DMS153 treated with DMSO at 0.1 percent for 48 hours (cell line): ENCODE data around the gene KATNBL1.
A peak's percentile ranks its signal among the peaks of the same experiment; 100 is the strongest.
"Not testable (repeated sequence)": the region's sequence is repeated elsewhere in the genome, so short reads cannot be mapped to it uniquely, and the experiment has no call there.

ENCODE experiments used
- DNase-seq: peaks from one replicate; lab custom pipeline; 2025; ENCODE audit not compliant: unreplicated experiment; lab: John Stamatoyannopoulos, UW

Gene KATNBL1

GRCh38 chr15:34120420-34120819 is 89.5 kb downstream of the KATNBL1 start:
- DNase-seq: not testable (repeated sequence)

GRCh38 chr15:34119291-34119690 is 90.6 kb downstream of the KATNBL1 start:
- no peak for DNase-seq

- DNase-seq: no peak
Observed at GRCh38 chr15:34116620-34117019, 93.3 kb downstream of the KATNBL1 start.

GRCh38 chr15:34114739-34115138 is 95.2 kb downstream of the KATNBL1 start:
- no peak for DNase-seq

GRCh38 chr15:34114215-34114614 is 95.7 kb downstream of the KATNBL1 start:
- DNase-seq: no peak

- no peak for DNase-seq
Observed at GRCh38 chr15:34111488-34111887, 98.4 kb downstream of the KATNBL1 start.

- peak; percentile 0 for DNase-seq
Observed at GRCh38 chr15:34109797-34110663, 99.9 kb downstream of the KATNBL1 start.

GRCh38 chr15:34107315-34107714 is 102.6 kb downstream of the KATNBL1 start:
- DNase-seq: no peak

- no peak for DNase-seq
Observed at GRCh38 chr15:34106423-34106822, 103.5 kb downstream of the KATNBL1 start.

- DNase-seq: no peak
Observed at GRCh38 chr15:34102175-34102925, 107.5 kb downstream of the KATNBL1 start.

- peak; percentile 84 for DNase-seq
Observed at GRCh38 chr15:34101366-34102174, 108.3 kb downstream of the KATNBL1 start, which contains the start of the genes EMC7 and PGBD4. Gene EMC7, minus strand, starts transcription at chr15:34101862. Its CDS starts 23 bp downstream, at chr15:34101839. Gene PGBD4, plus strand, starts transcription at chr15:34102083. Its CDS starts 449 bp downstream, at chr15:34102532.

GRCh38 chr15:34099914-34100313 is 110.0 kb downstream of the KATNBL1 start:
- no peak for DNase-seq
